ENCODE results near the gene ERCC1. TPM values are rescaled to one million over a fixed set of nuclear protein-coding genes. Genes with fewer than 3 reads are reported as not detected.

ERCC1 gene
- total RNA-seq, 2 donors from 2014 or later, result 28.4 to 36.2 TPM

DNA sequence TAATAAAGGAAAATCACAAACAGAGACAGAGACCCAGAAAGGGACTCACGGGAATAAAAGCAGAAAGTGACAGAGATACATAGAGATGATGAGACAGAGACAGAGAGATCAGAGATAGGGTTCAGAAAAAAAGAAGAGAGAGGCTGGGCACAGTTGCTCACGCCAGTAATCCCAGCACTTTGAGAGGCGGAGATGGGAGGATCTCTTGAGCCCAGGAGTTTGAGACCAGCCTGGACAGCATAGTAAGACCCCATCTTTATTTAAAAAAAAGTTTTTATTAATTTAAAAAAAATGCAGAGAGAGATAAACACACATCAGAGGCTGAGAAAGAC lies 24.7 kb upstream of the ERCC1 start:
- no peak for ATAC-seq

DNA sequence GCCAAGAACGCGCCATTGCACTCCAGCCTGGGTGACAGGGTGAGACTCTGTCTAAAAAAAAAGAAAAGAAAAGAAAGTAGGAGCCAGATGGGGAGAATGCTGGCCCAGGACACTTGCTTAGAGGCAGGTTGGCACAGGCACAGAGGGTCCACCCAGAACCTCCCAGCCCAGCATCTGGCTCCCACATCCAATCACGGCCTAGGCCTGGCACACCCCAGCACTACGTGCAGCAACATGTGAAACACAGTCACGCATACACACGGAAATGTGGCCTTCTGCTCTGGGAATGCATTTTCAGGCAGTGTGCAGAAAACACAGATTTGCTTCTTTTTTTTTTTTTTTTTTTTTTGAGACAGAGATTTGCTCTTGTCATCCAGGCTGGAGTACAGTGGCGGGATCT lies 23.2 kb upstream of the ERCC1 start:
- H3K4me3 Mint-ChIP-seq, result no peak overlapping the region
- ATAC-seq, result no peak
- H3K36me3 Mint-ChIP-seq (ENCODE audit: low read depth), result peaks cover 5% of the 10 kb centered on the region
- no peaks in the 10 kb centered on the region for H3K27me3 Mint-ChIP-seq
- peak overlapping the region; percentile 100 for H3K27ac Mint-ChIP-seq
- no peaks in the 10 kb centered on the region for H3K9me3 ChIP-seq (ENCODE audit: control insufficient read depth, low read length, poor library complexity, severe bottlenecking)
- DNase-seq, result no peak
- H3K4me1 Mint-ChIP-seq, result peaks cover 63% of the 10 kb centered on the region

More for the DNA sequence above, 24.7 kb upstream of the ERCC1 start:
- DNase-seq, result no peak
- H3K4me3 Mint-ChIP-seq, result peak overlapping the region; percentile 78
- no peaks in the 10 kb centered on the region for H3K27me3 Mint-ChIP-seq
- H3K36me3 Mint-ChIP-seq (ENCODE audit: low read depth), result peaks cover 5% of the 10 kb centered on the region
- H3K9me3 ChIP-seq (ENCODE audit: control insufficient read depth, low read length, poor library complexity, severe bottlenecking), result no peaks in the 10 kb centered on the region
- peak overlapping the region; percentile 100 for H3K27ac Mint-ChIP-seq
- peaks cover 59% of the 10 kb centered on the region for H3K4me1 Mint-ChIP-seq

- no peaks in the 10 kb centered on the region for H3K27me3 Mint-ChIP-seq
- peaks cover 5% of the 10 kb centered on the region for H3K36me3 Mint-ChIP-seq (ENCODE audit: low read depth)
- H3K27ac Mint-ChIP-seq, result peak overlapping the region; percentile 97
- peak overlapping the region; percentile 43 for H3K4me3 Mint-ChIP-seq
- DNase-seq, result no peak
- no peaks in the 10 kb centered on the region for H3K9me3 ChIP-seq (ENCODE audit: control insufficient read depth, low read length, poor library complexity, severe bottlenecking)
- no peak for ATAC-seq
- peaks cover 57% of the 10 kb centered on the region for H3K4me1 Mint-ChIP-seq
Measured at GRCh38 chr19:45446295-45446694, 22.6 kb upstream of the ERCC1 start.

DNA sequence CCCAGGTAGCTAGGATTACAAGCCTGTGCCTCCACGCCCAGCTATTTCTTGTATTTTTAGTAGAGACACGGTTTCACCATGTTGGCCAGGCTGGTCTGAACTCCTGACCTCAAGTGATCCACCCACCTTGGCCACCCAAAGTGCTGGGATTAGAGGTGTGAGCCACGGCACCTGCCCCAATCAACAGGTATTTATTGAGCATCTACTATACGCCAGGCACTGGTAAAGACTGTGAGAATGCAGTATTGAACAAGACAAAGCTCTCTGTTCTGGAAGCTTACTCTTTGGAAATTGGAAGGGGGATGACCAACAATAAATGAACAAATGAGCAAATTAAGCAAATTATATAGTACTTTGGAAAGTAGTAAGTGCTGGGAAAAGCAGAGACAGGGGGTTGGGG lies 21.4 kb upstream of the ERCC1 start:
- peak overlapping the region; percentile 66 for H3K4me3 Mint-ChIP-seq
- H3K9me3 ChIP-seq (ENCODE audit: control insufficient read depth, low read length, poor library complexity, severe bottlenecking), result no peaks in the 10 kb centered on the region
- H3K27me3 Mint-ChIP-seq, result no peaks in the 10 kb centered on the region
- ATAC-seq, result no peak
- DNase-seq, result no peak
- peak overlapping the region; percentile 97 for H3K27ac Mint-ChIP-seq
- H3K36me3 Mint-ChIP-seq (ENCODE audit: low read depth), result peaks cover 5% of the 10 kb centered on the region
- H3K4me1 Mint-ChIP-seq, result peaks cover 59% of the 10 kb centered on the region

GRCh38 chr19:45444318-45445041 lies 20.8 kb upstream of the ERCC1 start:
- Mint-ChIP-seq H3K4me3 (peak overlapping the region; percentile 98), H3K36me3 (ENCODE audit: low read depth) (peaks cover 5% of the 10 kb centered on the region), H3K27me3 (no peaks in the 10 kb centered on the region), H3K4me1 (peaks cover 56% of the 10 kb centered on the region), H3K27ac (peak overlapping the region; percentile 97)
- no peaks in the 10 kb centered on the region for H3K9me3 ChIP-seq (ENCODE audit: control insufficient read depth, low read length, poor library complexity, severe bottlenecking)
- DNase-seq (peak; percentile 77 to 86 (median 81)), ATAC-seq (peak; percentile 69)

DNA sequence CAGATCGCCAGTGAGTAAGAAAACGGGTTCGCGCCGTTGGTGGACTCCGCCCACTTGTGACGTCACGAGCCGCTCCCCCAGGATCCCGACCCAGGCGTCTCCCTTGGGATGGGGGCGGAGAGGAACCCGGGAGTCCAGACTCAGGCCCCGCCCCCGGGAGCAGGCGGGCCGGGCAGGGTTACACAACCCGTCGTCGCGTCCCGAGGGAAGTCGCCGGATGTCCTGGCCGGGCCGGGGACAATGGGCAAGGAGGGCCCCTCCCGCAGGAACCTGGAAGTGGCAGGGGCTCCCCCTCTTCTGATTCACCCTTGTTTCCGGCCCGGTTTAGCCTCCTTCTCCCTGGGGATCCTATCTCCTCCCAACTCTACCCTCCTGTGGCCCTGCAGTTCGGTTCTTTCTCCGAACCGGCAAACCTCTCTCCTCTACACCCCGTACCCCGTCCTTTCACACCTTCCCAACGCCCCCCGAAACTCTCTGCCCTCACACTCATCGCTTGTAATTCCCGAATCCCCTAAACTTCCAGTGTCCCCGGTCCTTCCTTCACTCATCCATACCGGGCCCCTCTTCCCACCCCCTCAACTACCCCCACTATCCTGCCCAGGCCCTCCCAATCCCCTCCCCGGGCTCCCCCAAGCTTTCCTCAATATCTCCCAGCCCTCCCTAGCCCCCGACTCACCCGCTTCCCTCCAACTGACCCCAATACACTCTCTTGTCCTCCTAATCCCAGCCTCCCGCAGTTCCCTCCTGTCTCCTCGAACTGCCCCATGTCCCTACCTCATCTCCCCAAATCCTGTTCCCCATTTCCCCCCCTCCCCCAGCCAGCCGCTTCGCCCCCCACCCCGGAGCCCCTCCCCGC lies 20.0 kb upstream of the ERCC1 start:
- no peaks in the 10 kb centered on the region for H3K27me3 Mint-ChIP-seq
- H3K4me3 Mint-ChIP-seq, result peak overlapping the region; percentile 98
- peak overlapping the region; percentile 97 for H3K27ac Mint-ChIP-seq
- H3K4me1 Mint-ChIP-seq, result peaks cover 50% of the 10 kb centered on the region
- peak; percentile 4 for ATAC-seq
- DNase-seq, result peak; percentile 32 to 49 (median 48)
- no peaks in the 10 kb centered on the region for H3K9me3 ChIP-seq (ENCODE audit: control insufficient read depth, low read length, poor library complexity, severe bottlenecking)
- peaks cover 5% of the 10 kb centered on the region for H3K36me3 Mint-ChIP-seq (ENCODE audit: low read depth)

- H3K4me3 Mint-ChIP-seq, result peak overlapping the region; percentile 98
- peak in 2 of 3 donors; percentile 27 to 32 for DNase-seq
- peak overlapping the region; percentile 97 for H3K27ac Mint-ChIP-seq
- no peaks in the 10 kb centered on the region for H3K27me3 Mint-ChIP-seq
- peaks cover 45% of the 10 kb centered on the region for H3K4me1 Mint-ChIP-seq
- H3K9me3 ChIP-seq (ENCODE audit: control insufficient read depth, low read length, poor library complexity, severe bottlenecking), result no peaks in the 10 kb centered on the region
- ATAC-seq, result peak; percentile 32
- H3K36me3 Mint-ChIP-seq (ENCODE audit: low read depth), result peaks cover 3% of the 10 kb centered on the region
Measured at GRCh38 chr19:45442778-45443461, 19.2 kb upstream of the ERCC1 start.

GRCh38 chr19:45442408-45442777 lies 18.7 kb upstream of the ERCC1 start:
- Mint-ChIP-seq H3K27me3 (no peaks in the 10 kb centered on the region), H3K27ac (peak overlapping the region; percentile 97), H3K36me3 (ENCODE audit: low read depth) (peaks cover under 1% of the 10 kb centered on the region), H3K4me3 (peak overlapping the region; percentile 98), H3K4me1 (peaks cover 43% of the 10 kb centered on the region)
- H3K9me3 ChIP-seq (ENCODE audit: control insufficient read depth, low read length, poor library complexity, severe bottlenecking), result no peaks in the 10 kb centered on the region
- DNase-seq, result no peak
- ATAC-seq, result no peak

DNA sequence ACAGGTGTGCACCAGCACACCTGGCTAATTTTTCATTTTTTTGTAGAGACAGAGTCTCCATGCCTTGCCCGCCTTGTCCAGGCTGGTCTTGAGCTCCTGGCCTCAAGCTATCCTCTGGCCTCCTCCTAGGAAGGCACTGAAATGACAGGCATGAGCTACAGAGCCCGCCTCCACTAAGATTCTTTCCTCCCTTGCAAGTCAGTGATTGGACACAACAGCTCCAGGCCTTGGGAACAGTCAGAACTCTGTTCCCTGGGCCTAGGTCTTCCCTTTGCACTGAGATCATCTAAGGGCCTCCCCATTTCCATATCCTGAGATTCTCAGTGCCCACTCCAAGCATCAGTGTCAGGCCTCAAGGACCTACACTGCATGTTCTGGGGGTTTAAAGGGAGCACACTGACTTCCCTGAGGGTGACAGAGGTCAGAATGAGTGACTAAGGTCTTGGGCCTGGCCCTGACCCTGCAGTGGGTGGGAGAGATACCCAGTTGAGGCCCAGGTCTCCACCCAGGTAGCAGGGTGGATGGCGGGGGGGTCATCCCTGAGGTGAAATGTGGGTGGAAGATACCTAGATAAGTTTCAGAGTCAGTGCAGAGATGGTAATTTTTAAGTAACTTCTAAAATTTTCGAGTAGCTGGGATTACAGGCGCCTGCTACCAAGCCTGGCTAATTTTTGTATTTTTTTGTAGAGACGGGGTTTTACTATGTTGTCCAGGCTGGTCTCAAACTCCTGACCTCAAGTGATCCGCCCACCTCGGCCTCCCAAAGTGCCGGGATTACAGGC lies 17.3 kb upstream of the ERCC1 start:
- H3K27ac Mint-ChIP-seq, result peak overlapping the region; percentile 84
- no peaks in the 10 kb centered on the region for H3K36me3 Mint-ChIP-seq (ENCODE audit: low read depth)
- H3K27me3 Mint-ChIP-seq, result no peaks in the 10 kb centered on the region
- no peak for DNase-seq
- H3K9me3 ChIP-seq (ENCODE audit: control insufficient read depth, low read length, poor library complexity, severe bottlenecking), result no peaks in the 10 kb centered on the region
- peaks cover 38% of the 10 kb centered on the region for H3K4me1 Mint-ChIP-seq
- H3K4me3 Mint-ChIP-seq, result peak overlapping the region; percentile 87
- no peak for ATAC-seq

DNA sequence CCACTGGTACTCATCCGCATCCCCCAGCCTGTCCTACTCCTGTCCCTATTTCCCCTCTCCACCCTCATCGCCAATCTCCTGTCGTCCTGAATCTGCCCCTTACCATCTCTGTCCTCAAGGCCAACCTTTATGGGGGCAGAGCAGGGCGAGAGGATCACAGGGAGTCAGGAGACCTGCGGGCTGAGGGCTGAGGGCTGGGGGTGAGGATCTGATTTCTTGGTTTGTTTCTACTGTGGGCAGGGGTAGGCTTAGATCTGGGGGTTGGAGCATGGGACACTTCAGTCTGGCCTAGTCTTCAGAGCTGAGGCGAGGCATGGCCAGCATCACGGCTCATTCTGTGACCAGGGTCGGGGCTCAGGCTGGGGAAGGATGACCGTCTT lies 16.5 kb upstream of the ERCC1 start:
- DNase-seq, result no peak
- H3K9me3 ChIP-seq (ENCODE audit: control insufficient read depth, low read length, poor library complexity, severe bottlenecking), result no peaks in the 10 kb centered on the region
- Mint-ChIP-seq H3K27ac (peak overlapping the region; percentile 84), H3K4me3 (peak overlapping the region; percentile 87), H3K4me1 (peaks cover 33% of the 10 kb centered on the region), H3K36me3 (ENCODE audit: low read depth) (no peaks in the 10 kb centered on the region), H3K27me3 (no peaks in the 10 kb centered on the region)
- no peak for ATAC-seq

- ATAC-seq (peak; percentile 59), DNase-seq (peak; percentile 75 to 81 (median 77))
Measured at GRCh38 chr19:45439569-45440258, 16.0 kb upstream of the ERCC1 start.

DNA sequence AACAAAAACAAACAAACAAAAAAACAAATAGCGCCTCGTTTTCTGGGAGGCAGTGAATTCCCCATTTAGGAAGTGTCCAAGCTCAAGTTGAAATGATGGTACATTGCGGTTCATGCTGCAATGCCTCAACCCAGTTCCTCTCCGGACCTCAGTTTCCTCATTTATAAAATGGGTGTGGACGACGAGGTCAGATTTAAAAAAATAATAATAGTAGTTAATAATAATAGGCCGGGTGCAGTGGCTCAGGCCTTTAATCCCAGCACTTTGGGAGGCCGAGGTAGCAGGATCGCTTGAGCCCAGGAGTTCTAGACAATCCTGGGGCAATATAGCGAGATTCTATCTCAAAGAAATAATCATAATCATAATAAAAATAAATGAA lies 15.5 kb upstream of the ERCC1 start:
- H3K4me3 Mint-ChIP-seq, result peak overlapping the region; percentile 87
- no peaks in the 10 kb centered on the region for H3K36me3 Mint-ChIP-seq (ENCODE audit: low read depth)
- H3K27ac Mint-ChIP-seq, result peak overlapping the region; percentile 84
- DNase-seq, result no peak
- H3K4me1 Mint-ChIP-seq, result peaks cover 24% of the 10 kb centered on the region
- H3K27me3 Mint-ChIP-seq, result no peaks in the 10 kb centered on the region
- no peaks in the 10 kb centered on the region for H3K9me3 ChIP-seq (ENCODE audit: control insufficient read depth, low read length, poor library complexity, severe bottlenecking)
- ATAC-seq, result no peak

More at GRCh38 chr19:45439569-45440258, 16.0 kb upstream of the ERCC1 start:
- Mint-ChIP-seq H3K4me1 (peaks cover 28% of the 10 kb centered on the region), H3K27ac (peak overlapping the region; percentile 84), H3K27me3 (no peaks in the 10 kb centered on the region), H3K36me3 (ENCODE audit: low read depth) (no peaks in the 10 kb centered on the region), H3K4me3 (peak overlapping the region; percentile 87)
- H3K9me3 ChIP-seq (ENCODE audit: control insufficient read depth, low read length, poor library complexity, severe bottlenecking), result no peaks in the 10 kb centered on the region

Data from T-helper 17 cell (primary cell).